ENCODE results near the gene CAMK2N1.

Gene CAMK2N1

GRCh38 chr1:20480951-20481617, 4.9 kb downstream of the CAMK2N1 start:
- no peak for TF ChIP-seq JUND (IDR thresholded peaks at IDR 0.05; ENCODE audit: low read depth)
- no peak for DNase-seq (ENCODE audit: low read depth in 1 of 2, low spot score in 1 of 2)
- in situ Hi-C loops (cut with HindIII; ENCODE audit: low pct_unique_long_range_greater_than_20kb, low sequenced_read_pairs), result no loop called here

DNA sequence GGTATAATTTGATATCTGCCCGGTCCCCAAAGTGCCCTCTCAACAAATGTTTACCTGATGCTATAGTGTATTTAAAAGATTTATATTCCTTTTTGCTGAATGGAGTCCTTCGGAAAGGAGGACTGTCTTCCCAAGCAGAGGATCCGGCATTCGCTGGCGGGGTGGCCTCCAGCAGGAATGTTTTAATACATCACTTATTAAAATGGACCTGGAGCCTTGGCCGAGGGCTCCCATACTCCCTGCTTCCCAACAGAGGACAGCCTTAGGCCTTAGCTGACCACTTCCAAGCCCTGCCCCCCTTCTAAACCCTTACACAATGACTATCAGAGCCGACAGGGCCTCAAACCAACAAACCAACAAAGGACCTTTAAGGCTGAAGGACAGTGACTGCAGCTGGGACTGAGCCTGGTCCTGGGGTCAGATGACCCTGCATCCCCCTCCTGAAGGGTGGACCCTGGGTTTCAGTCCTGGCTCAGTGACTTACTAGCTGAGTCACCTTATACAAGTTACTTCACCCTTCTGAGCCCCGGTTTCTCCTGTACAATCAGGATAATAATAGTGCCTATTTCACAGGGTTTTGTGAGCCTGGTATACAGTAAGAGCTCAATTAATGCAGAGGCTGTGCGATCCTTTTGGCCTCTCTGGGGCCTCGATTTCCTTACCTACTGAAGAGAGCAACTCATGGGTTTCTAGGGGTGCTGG, 5.6 kb downstream of the CAMK2N1 start:
- DNase-seq (ENCODE audit: low read depth in 1 of 2, low spot score in 1 of 2), result no peak
- in situ Hi-C loops (cut with HindIII; ENCODE audit: low pct_unique_long_range_greater_than_20kb, low sequenced_read_pairs), result no loop called here
- no peak for TF ChIP-seq JUND (IDR thresholded peaks at IDR 0.05; ENCODE audit: low read depth)

DNA sequence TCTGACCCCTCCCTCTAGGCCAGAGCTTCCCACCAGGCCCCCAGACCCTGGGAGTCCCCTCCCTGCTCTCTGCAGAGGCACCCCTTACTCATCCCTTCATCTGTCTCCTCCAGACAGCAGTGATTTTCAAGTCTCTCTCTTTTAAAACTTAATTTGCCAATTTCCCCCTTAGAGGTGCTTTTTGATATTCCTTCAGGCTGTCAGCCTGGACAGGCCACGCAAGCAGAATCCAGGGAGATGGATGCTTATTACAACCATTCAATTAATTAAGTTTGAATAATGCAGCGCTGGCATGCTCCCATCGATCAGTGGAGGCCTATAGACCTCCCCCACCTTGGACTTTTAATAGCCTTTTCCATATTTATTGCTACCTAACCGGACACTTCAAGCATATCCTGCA, 6.2 kb downstream of the CAMK2N1 start:
- TF ChIP-seq JUND (IDR thresholded peaks at IDR 0.05; ENCODE audit: low read depth), result no peak
- in situ Hi-C loops (cut with HindIII; ENCODE audit: low pct_unique_long_range_greater_than_20kb, low sequenced_read_pairs), result no loop called here
- DNase-seq (ENCODE audit: low read depth in 1 of 2, low spot score in 1 of 2), result no peak

DNA sequence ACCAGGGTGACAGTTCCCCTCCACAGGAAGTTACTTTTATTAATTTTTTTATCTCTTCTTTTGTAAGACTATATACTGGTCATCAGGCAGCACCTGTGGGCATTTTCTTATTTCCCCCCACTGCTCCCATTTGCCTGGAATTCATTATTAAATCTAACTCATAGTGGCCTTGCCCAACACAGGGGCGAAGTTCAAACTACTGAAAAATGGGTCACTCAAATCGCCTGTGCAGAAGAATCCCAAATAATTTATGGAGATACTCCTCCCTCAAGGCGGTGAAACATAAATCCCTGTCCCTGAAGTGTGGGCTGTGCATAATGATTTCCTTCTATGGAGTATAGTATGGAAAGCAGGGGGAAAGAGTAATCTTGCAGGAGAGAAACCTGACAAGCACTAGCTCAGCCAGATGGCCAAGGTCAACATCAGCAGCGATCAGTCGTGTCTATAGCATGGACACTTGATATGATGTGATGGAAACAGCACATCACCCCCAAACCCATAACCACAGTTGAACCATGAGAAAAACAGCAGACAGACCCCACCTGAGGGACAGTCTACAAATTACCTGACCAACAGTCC, 7.9 kb downstream of the CAMK2N1 start:
- in situ Hi-C loops (cut with HindIII; ENCODE audit: low pct_unique_long_range_greater_than_20kb, low sequenced_read_pairs), result no loop called here
- TF ChIP-seq JUND (IDR thresholded peaks at IDR 0.05; ENCODE audit: low read depth), result no peak

DNA sequence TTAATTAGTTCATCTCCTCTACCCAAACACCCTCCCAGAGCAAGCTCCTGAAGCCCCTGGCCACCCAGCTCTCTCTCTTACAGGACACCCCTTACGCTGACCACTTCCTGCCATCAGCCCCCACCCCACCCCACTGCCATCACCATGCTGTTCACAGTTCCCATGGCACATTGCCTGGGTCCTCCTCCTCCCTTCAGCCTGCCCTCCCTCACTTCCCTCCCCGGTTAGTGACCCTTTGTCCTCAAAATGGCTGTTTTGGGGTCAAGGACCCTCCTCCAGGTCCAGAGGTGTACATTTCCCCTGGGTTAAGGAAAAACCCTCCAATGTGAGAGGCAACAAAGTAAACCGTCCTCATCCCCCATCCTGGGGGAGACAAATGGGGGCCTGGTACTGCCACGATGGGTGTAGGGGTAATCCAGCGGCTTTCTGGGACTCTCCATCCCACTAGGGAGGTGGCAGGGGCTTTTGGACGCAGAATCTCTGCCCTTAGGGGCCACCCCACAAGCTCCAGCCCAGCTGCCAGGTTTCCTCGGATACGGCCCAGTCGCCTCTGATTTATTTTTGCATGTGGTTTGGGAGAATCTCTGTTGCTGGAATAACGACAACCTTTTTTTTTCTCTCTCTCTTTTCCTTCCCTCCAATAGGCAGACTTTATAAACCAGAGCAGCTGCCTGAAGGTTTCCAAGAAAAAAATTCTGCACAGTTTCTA, 8.5 kb downstream of the CAMK2N1 start:
- no peak for DNase-seq (ENCODE audit: low read depth in 1 of 2, low spot score in 1 of 2)
- no peak for TF ChIP-seq JUND (IDR thresholded peaks at IDR 0.05; ENCODE audit: low read depth)
- in situ Hi-C loops (cut with HindIII; ENCODE audit: low pct_unique_long_range_greater_than_20kb, low sequenced_read_pairs), result no loop called here

More for the DNA sequence above, 7.9 kb downstream of the CAMK2N1 start:
- DNase-seq (ENCODE audit: low read depth in 1 of 2, low spot score in 1 of 2), result no peak

- peak; percentile 59 to 95 for DNase-seq (ENCODE audit: low read depth in 1 of 2, low spot score in 1 of 2)
- no peak for TF ChIP-seq JUND (IDR thresholded peaks at IDR 0.05; ENCODE audit: low read depth)
- in situ Hi-C loops (cut with HindIII; ENCODE audit: low pct_unique_long_range_greater_than_20kb, low sequenced_read_pairs), result no loop called here
Observed at GRCh38 chr1:20476265-20477038, 9.6 kb downstream of the CAMK2N1 start.

DNA sequence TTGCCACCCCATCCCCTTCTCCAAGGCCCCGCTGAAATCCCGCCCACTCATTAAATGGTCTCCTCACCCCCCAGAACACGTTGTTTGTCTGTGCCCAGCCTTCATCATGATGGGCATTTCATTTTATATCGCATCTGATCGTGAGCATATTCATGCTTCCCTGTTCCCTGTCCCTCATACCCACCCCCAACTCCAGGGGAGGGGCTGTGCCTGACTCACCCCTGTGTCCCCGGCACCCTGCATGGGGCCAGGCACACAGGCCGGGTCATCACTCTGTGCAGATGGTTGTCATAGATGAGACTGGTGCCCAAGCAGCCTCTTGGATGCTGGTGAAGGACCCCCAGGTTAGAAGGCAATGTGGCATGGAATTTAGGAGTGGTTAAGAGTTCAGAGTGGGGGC, 11.0 kb downstream of the CAMK2N1 start:
- no peak for DNase-seq (ENCODE audit: low read depth in 1 of 2, low spot score in 1 of 2)
- in situ Hi-C loops (cut with HindIII; ENCODE audit: low pct_unique_long_range_greater_than_20kb, low sequenced_read_pairs), result no loop called here
- no peak for TF ChIP-seq JUND (IDR thresholded peaks at IDR 0.05; ENCODE audit: low read depth)

- TF ChIP-seq JUND (IDR thresholded peaks at IDR 0.05; ENCODE audit: low read depth), result no peak
- DNase-seq (ENCODE audit: low read depth in 1 of 2, low spot score in 1 of 2), result no peak
- in situ Hi-C loops (cut with HindIII; ENCODE audit: low pct_unique_long_range_greater_than_20kb, low sequenced_read_pairs), result no loop called here
Observed at GRCh38 chr1:20474333-20474975, 11.6 kb downstream of the CAMK2N1 start.

GRCh38 chr1:20473894-20474293, 12.1 kb downstream of the CAMK2N1 start:
- in situ Hi-C loops (cut with HindIII; ENCODE audit: low pct_unique_long_range_greater_than_20kb, low sequenced_read_pairs), result no loop called here
- DNase-seq (ENCODE audit: low read depth in 1 of 2, low spot score in 1 of 2), result no peak
- no peak for TF ChIP-seq JUND (IDR thresholded peaks at IDR 0.05; ENCODE audit: low read depth)

DNA sequence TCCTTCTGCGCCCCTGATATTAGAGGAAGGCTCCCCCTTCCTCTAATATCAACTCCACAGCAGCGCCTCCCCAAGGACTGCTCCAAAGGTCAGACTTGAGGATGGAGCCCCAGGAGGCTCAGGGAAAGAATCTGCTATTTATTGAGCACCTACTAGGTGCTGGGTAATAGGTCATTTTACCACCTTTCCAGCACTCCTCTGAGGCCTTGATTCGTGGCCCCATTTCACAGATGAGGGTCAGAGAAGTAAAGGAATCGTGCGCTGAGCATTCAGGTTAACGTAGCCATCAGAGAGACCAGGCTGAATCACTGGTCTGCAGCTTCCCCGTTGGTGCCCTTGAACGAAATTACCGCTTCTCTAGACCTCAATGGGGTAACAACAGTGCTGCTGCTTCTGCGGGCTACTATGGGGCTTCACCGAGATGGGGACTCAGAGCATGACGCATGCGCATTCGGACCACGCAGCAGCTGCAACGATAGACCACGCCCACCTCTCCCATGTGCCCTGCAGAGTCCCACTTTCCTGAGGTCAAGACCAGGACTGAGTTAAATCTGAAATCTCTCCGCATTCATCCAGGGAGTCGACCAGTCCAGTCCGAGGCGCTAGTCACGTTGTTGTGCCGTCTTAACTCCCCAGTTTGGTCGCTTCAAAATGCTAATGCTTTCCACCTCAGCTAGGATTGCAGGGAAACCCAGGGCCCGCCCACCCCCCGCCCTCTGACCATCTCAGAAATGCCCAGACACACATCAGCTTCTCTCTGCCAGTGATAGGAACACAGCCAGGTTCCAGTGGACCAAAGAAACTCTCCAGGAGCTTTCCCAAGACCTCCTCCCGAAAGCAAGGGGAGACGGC, 12.9 kb downstream of the CAMK2N1 start:
- DNase-seq (ENCODE audit: low read depth in 1 of 2, low spot score in 1 of 2), result no peak

GRCh38 chr1:20472121-20472520, 13.9 kb downstream of the CAMK2N1 start:
- TF ChIP-seq JUND (IDR thresholded peaks at IDR 0.05; ENCODE audit: low read depth), result no peak
- no peak for DNase-seq (ENCODE audit: low read depth in 1 of 2, low spot score in 1 of 2)
- in situ Hi-C loops (cut with HindIII; ENCODE audit: low pct_unique_long_range_greater_than_20kb, low sequenced_read_pairs), result no loop called here

More for the DNA sequence above, 12.9 kb downstream of the CAMK2N1 start:
- no peak for TF ChIP-seq JUND (IDR thresholded peaks at IDR 0.05; ENCODE audit: low read depth)
- in situ Hi-C loops (cut with HindIII; ENCODE audit: low pct_unique_long_range_greater_than_20kb, low sequenced_read_pairs), result no loop called here
